GM23338 (cell line): ENCODE results near the gene DACT1. TPM values are rescaled to one million over a fixed set of nuclear protein-coding genes. Genes with fewer than 3 reads are reported as not detected.

Experiments used
- ATAC-seq: fragments of 200-7000 bp; cut with Tn5 transposase; 3 replicates; pipeline ENCODE4 v1.9.1; 2020
- DNase-seq: peaks from one replicate; pipeline ENCODE4 v3.0.0-alpha.2; 2015; ENCODE audit warnings: low spot score
- H2AFZ ChIP-seq: fragments of 200-600 bp; sonication (generic); 2 replicates; pipeline ENCODE4 v1.8.0; 2016; ENCODE audit warnings: antibody characterized with exemption, mild to moderate bottlenecking, moderate library complexity
- H3F3A ChIP-seq: fragments of 200-600 bp; sonication (generic); replicated peaks from 2 replicates; pipeline ENCODE4 v1.8.0; 2017; ENCODE audit warnings: antibody characterized with exemption, mixed run types, low read depth
- H3K27ac ChIP-seq: fragments of 200-600 bp; sonication (generic); 2 replicates; pipeline ENCODE4 v1.6.1; 2016; ENCODE audit warnings: low read depth
- H3K27me3 ChIP-seq: fragments of 200-600 bp; sonication (generic); 2 replicates; pipeline ENCODE4 v1.8.0; 2016; ENCODE audit warnings: mild to moderate bottlenecking, mixed run types, moderate library complexity; ENCODE audit not compliant: insufficient read depth
- H3K36me3 ChIP-seq: fragments of 200-600 bp; sonication (generic); 2 replicates; pipeline ENCODE4 v1.8.0; 2016; ENCODE audit warnings: mild to moderate bottlenecking; ENCODE audit not compliant: insufficient read depth
- H3K4me1 ChIP-seq: fragments of 200-600 bp; sonication (generic); 2 replicates; pipeline ENCODE4 v1.8.0; 2016; ENCODE audit warnings: mild to moderate bottlenecking, moderate library complexity; ENCODE audit not compliant: insufficient read depth
- H3K4me2 ChIP-seq: fragments of 200-600 bp; sonication (generic); 2 replicates; pipeline ENCODE4 v1.7.1; 2017; ENCODE audit warnings: mixed run types
- H3K4me3 ChIP-seq: fragments of 200-600 bp; sonication (generic); 2 replicates; pipeline ENCODE4 v1.6.1; 2016; ENCODE audit warnings: mixed run types
- H3K79me2 ChIP-seq: fragments of 200-600 bp; sonication (generic); replicated peaks from 2 replicates; pipeline ENCODE4 v1.8.0; 2017; ENCODE audit warnings: mild to moderate bottlenecking; ENCODE audit not compliant: insufficient read depth
- H3K9me2 ChIP-seq: fragments of 200-600 bp; sonication (generic); 2 replicates; pipeline ENCODE4 v1.8.0; 2017; ENCODE audit not compliant: insufficient read depth
- H4K20me1 ChIP-seq: fragments of 200-600 bp; sonication (generic); replicated peaks from 2 replicates; pipeline ENCODE4 v1.8.0; 2017; ENCODE audit warnings: mild to moderate bottlenecking; ENCODE audit not compliant: insufficient read depth
- H3K27ac Mint-ChIP-seq: 2 replicates; pipeline ENCODE4 v1.8.0; 2020; ENCODE audit warnings: inconsistent platforms, mild to moderate bottlenecking, moderate library complexity, mixed read lengths
- H3K27me3 Mint-ChIP-seq: 3 replicates; pipeline ENCODE4 v1.8.0; 2022; ENCODE audit warnings: low read depth, mild to moderate bottlenecking, moderate library complexity, mixed read lengths, inconsistent platforms; ENCODE audit not compliant: insufficient read depth, poor library complexity
- H3K36me3 Mint-ChIP-seq: 3 replicates; pipeline ENCODE4 v1.8.0; 2021; ENCODE audit warnings: low read depth, mild to moderate bottlenecking, inconsistent platforms, moderate library complexity, mixed read lengths
- H3K4me1 Mint-ChIP-seq: 3 replicates; pipeline ENCODE4 v1.8.0; 2020; ENCODE audit warnings: mild to moderate bottlenecking, inconsistent platforms, mixed read lengths
- H3K4me3 Mint-ChIP-seq: 3 replicates; pipeline ENCODE4 v1.8.0; 2021; ENCODE audit warnings: moderate library complexity, mild to moderate bottlenecking, inconsistent platforms, mixed read lengths
- H3K9me3 Mint-ChIP-seq: 3 replicates; pipeline ENCODE4 v1.8.0; 2020; ENCODE audit warnings: moderate library complexity, mild to moderate bottlenecking, inconsistent platforms, mixed read lengths
- EZH2 ChIP-seq: fragments of 200-600 bp; sonication (generic); IDR thresholded peaks from one replicate; pipeline ENCODE4 v1.8.0; 2017; ENCODE audit warnings: antibody characterized with exemption, mild to moderate bottlenecking, low read depth; ENCODE audit not compliant: unreplicated experiment
- EZH2phosphoT487 ChIP-seq: fragments of 200-600 bp; sonication (generic); IDR thresholded peaks from one replicate; pipeline ENCODE4 v1.8.1; 2018; ENCODE audit warnings: antibody characterized with exemption; ENCODE audit not compliant: unreplicated experiment
- JUNB ChIP-seq: IDR thresholded peaks from one replicate; pipeline ENCODE4 v1.6.1; 2016; ENCODE audit warnings: antibody characterized with exemption; ENCODE audit not compliant: unreplicated experiment
- POLR2AphosphoS5 ChIP-seq: IDR thresholded peaks from 2 replicates; pipeline ENCODE4 v1.6.1; 2016; ENCODE audit warnings: antibody characterized with exemption, low read depth
- ZNF114 ChIP-seq: fragments of 250-450 bp; sonication (Bioruptor Pico); IDR thresholded peaks from 2 replicates; pipeline ENCODE4 v1.5.0; 2020; ENCODE audit warnings: mild to moderate bottlenecking, moderate library complexity
- ZNF331 ChIP-seq: fragments of 250-450 bp; sonication (Bioruptor Pico); IDR thresholded peaks from 2 replicates; pipeline ENCODE4 v1.5.0; 2020; ENCODE audit warnings: low read depth, mild to moderate bottlenecking, moderate library complexity
- polyA plus RNA-seq: library from polyadenylated mRNA; unstranded; fragments of >200 nt; fragmentation: Nextera tagmentation; extraction: Ambion mirVana; gene quantifications from 2 replicates; pipeline ENCODE4 v1.2.1, GENCODE V29; 2016
- total RNA-seq: library from RNA; depleted of rRNA; stranded (reverse); fragments of >200 nt; shearing (Covaris generic); gene quantifications from 2 replicates; pipeline ENCODE4 v1.2.3, GENCODE V29; 2014
- TF ChIP-seq, protein P1 (sequence below): IDR thresholded peaks from one replicate; pipeline ENCODE4 v1.6.1; 2018; ENCODE audit warnings: antibody characterized with exemption; ENCODE audit not compliant: unreplicated experiment
- TF ChIP-seq, protein P2 (sequence below): fragments of 250-450 bp; sonication (Bioruptor Pico); IDR thresholded peaks from 2 replicates; pipeline ENCODE4 v1.5.0; 2020; ENCODE audit warnings: mild to moderate bottlenecking, moderate library complexity
- TF ChIP-seq, protein P3 (sequence below): IDR thresholded peaks from 2 replicates; pipeline ENCODE4 v1.6.1; 2016; ENCODE audit warnings: antibody characterized with exemption

Gene DACT1
- total and polyA plus RNA-seq, 2 experiments from 2014 or later, result 5.7 to 26.6 TPM

DNA sequence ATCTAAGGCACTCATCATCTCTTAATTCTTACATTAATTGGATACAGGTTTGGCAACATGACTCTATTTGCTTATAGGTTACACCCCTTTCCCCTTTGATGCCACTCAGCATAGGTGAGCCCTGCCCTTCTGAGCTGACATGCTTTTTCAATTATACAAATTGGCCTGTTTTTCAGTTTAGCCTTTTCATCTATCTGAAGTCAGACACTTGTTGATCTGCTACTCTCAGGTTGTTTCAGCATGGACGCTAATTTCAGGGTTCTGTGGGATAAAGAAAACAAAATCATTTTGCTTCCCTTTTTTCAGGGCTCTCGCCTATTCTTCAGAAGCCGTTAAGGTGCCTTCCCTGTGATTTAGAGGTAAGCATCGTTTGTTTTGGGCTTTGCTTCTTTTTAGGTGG, 55.3 kb downstream of the DACT1 start (continued):
- TF ChIP-seq, protein P1, sequence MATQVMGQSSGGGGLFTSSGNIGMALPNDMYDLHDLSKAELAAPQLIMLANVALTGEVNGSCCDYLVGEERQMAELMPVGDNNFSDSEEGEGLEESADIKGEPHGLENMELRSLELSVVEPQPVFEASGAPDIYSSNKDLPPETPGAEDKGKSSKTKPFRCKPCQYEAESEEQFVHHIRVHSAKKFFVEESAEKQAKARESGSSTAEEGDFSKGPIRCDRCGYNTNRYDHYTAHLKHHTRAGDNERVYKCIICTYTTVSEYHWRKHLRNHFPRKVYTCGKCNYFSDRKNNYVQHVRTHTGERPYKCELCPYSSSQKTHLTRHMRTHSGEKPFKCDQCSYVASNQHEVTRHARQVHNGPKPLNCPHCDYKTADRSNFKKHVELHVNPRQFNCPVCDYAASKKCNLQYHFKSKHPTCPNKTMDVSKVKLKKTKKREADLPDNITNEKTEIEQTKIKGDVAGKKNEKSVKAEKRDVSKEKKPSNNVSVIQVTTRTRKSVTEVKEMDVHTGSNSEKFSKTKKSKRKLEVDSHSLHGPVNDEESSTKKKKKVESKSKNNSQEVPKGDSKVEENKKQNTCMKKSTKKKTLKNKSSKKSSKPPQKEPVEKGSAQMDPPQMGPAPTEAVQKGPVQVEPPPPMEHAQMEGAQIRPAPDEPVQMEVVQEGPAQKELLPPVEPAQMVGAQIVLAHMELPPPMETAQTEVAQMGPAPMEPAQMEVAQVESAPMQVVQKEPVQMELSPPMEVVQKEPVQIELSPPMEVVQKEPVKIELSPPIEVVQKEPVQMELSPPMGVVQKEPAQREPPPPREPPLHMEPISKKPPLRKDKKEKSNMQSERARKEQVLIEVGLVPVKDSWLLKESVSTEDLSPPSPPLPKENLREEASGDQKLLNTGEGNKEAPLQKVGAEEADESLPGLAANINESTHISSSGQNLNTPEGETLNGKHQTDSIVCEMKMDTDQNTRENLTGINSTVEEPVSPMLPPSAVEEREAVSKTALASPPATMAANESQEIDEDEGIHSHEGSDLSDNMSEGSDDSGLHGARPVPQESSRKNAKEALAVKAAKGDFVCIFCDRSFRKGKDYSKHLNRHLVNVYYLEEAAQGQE, result no peak
- TF ChIP-seq ZNF331 (no peak), EZH2 (no peak), POLR2AphosphoS5 (no peak), JUNB (no peak)

DNA sequence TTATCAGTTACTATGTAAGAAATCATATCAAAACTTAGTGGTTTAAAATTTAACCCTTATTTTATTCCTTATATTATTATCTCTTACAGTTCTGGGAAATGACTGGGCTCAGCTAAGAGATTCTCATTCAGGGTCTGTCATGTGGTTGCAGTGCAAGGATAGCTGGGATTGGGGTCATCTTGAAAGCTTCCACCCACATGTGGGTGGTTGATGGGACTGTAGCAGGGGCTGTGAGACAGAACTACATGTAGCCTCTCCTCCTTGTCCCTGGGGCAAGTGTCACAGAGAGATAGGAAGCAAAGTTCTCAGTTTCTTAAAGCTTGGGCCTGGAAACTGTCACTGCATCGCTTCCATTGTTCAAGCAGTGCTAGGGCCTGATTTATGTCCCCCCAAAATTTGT, 57.8 kb downstream of the DACT1 start:
- Histone ChIP-seq H3K4me2 (no peak overlapping the region), H3K36me3 (no peaks in the 10 kb centered on the region), H3F3A (no peaks in the 10 kb centered on the region), H3K27me3 (no peaks in the 10 kb centered on the region), H2AFZ (no peak overlapping the region; the same call in 1 of the 2 replicates), H3K4me1 (peaks cover 11% of the 10 kb centered on the region), H3K79me2 (no peaks in the 10 kb centered on the region), H3K9me2 (no peaks in the 10 kb centered on the region; the same call in 1 of the 2 replicates), H3K27ac (no peak overlapping the region), H3K4me3 (no peak overlapping the region), H4K20me1 (no peaks in the 10 kb centered on the region)
- ATAC-seq, result no peak
- H3K27me3 Mint-ChIP-seq, result no peaks in the 10 kb centered on the region
- H3K4me1 Mint-ChIP-seq, result peaks cover 12% of the 10 kb centered on the region; the same call in 2 of the 3 replicates
- TF ChIP-seq, protein P1, result no peak
- TF ChIP-seq, protein P2, sequence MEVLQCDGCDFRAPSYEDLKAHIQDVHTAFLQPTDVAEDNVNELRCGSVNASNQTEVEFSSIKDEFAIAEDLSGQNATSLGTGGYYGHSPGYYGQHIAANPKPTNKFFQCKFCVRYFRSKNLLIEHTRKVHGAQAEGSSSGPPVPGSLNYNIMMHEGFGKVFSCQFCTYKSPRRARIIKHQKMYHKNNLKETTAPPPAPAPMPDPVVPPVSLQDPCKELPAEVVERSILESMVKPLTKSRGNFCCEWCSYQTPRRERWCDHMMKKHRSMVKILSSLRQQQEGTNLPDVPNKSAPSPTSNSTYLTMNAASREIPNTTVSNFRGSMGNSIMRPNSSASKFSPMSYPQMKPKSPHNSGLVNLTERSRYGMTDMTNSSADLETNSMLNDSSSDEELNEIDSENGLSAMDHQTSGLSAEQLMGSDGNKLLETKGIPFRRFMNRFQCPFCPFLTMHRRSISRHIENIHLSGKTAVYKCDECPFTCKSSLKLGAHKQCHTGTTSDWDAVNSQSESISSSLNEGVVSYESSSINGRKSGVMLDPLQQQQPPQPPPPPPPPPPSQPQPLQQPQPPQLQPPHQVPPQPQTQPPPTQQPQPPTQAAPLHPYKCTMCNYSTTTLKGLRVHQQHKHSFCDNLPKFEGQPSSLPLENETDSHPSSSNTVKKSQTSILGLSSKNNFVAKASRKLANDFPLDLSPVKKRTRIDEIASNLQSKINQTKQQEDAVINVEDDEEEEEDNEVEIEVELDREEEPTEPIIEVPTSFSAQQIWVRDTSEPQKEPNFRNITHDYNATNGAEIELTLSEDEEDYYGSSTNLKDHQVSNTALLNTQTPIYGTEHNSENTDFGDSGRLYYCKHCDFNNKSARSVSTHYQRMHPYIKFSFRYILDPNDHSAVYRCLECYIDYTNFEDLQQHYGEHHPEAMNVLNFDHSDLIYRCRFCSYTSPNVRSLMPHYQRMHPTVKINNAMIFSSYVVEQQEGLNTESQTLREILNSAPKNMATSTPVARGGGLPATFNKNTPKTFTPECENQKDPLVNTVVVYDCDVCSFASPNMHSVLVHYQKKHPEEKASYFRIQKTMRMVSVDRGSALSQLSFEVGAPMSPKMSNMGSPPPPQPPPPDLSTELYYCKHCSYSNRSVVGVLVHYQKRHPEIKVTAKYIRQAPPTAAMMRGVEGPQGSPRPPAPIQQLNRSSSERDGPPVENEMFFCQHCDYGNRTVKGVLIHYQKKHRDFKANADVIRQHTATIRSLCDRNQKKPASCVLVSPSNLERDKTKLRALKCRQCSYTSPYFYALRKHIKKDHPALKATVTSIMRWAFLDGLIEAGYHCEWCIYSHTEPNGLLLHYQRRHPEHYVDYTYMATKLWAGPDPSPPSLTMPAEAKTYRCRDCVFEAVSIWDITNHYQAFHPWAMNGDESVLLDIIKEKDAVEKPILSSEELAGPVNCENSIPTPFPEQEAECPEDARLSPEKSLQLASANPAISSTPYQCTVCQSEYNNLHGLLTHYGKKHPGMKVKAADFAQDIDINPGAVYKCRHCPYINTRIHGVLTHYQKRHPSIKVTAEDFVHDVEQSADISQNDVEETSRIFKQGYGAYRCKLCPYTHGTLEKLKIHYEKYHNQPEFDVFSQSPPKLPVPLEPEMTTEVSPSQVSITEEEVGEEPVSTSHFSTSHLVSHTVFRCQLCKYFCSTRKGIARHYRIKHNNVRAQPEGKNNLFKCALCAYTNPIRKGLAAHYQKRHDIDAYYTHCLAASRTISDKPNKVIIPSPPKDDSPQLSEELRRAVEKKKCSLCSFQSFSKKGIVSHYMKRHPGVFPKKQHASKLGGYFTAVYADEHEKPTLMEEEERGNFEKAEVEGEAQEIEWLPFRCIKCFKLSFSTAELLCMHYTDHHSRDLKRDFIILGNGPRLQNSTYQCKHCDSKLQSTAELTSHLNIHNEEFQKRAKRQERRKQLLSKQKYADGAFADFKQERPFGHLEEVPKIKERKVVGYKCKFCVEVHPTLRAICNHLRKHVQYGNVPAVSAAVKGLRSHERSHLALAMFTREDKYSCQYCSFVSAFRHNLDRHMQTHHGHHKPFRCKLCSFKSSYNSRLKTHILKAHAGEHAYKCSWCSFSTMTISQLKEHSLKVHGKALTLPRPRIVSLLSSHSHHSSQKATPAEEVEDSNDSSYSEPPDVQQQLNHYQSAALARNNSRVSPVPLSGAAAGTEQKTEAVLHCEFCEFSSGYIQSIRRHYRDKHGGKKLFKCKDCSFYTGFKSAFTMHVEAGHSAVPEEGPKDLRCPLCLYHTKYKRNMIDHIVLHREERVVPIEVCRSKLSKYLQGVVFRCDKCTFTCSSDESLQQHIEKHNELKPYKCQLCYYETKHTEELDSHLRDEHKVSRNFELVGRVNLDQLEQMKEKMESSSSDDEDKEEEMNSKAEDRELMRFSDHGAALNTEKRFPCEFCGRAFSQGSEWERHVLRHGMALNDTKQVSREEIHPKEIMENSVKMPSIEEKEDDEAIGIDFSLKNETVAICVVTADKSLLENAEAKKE (CRISPR knock-in tag), result no peak
- TF ChIP-seq JUNB, result no peak
- TF ChIP-seq EZH2, result no peak
- no peak for TF ChIP-seq EZH2phosphoT487
- TF ChIP-seq POLR2AphosphoS5, result no peak
- TF ChIP-seq, protein P3, sequence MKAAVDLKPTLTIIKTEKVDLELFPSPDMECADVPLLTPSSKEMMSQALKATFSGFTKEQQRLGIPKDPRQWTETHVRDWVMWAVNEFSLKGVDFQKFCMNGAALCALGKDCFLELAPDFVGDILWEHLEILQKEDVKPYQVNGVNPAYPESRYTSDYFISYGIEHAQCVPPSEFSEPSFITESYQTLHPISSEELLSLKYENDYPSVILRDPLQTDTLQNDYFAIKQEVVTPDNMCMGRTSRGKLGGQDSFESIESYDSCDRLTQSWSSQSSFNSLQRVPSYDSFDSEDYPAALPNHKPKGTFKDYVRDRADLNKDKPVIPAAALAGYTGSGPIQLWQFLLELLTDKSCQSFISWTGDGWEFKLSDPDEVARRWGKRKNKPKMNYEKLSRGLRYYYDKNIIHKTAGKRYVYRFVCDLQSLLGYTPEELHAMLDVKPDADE, result no peak
- TF ChIP-seq ZNF331, result no peak
- no peak for TF ChIP-seq ZNF114 (CRISPR knock-in tag)
- H3K27ac Mint-ChIP-seq, result no peak overlapping the region
- no peak for DNase-seq
- H3K36me3 Mint-ChIP-seq, result no peaks in the 10 kb centered on the region
- no peak overlapping the region for H3K4me3 Mint-ChIP-seq
- no peaks in the 10 kb centered on the region for H3K9me3 Mint-ChIP-seq
